Measurements from ENCODE around the gene GNB4. TPM values are rescaled to one million over a fixed set of nuclear protein-coding genes. Genes with fewer than 3 reads are reported as not detected.

The GNB4 gene
- total and polyA plus RNA-seq, 2 donors (not counting 3 experiments of a cell fraction or from before 2014, with no cell fraction given): 30.3 to 62.6 TPM

- Histone ChIP-seq H3K4me2 (ENCODE audit: insufficient read depth, low read length) (peak overlapping the region; percentile 98), H3K4me1 (ENCODE audit: control insufficient read depth, extremely low read depth, insufficient read depth, low read length) (peaks cover 29% of the 10 kb centered on the region), H3K9ac (replicated peaks; ENCODE audit: extremely low read depth, insufficient read depth, low read length) (peak overlapping the region; percentile 93), H2AFZ (ENCODE audit: low read depth, low read length) (peak overlapping the region; percentile 10), H3K27ac (ENCODE audit: insufficient read depth, low read depth, low read length) (peak overlapping the region; percentile 95), H3K79me2 (ENCODE audit: control insufficient read depth, insufficient read depth, low read length) (peaks cover 50% of the 10 kb centered on the region), H3K4me3 (replicated peaks in 1 of 3; ENCODE audit: insufficient read depth in 1 of 3, low read depth in 1 of 3, low read length in 3 of 3) (peak overlapping the region; percentile 43 to 93 (median 92)), H4K20me1 (replicated peaks; ENCODE audit: control insufficient read depth, extremely low read depth, insufficient read depth, low read length) (no peaks in the 10 kb centered on the region), H3K36me3 (ENCODE audit: control insufficient read depth in 2 of 2, extremely low read depth in 1 of 2, insufficient read depth in 2 of 2, low read length in 2 of 2) (peaks cover 0 to 2% of the 10 kb centered on the region in 2 experiments), H3K9me1 (replicated peaks; ENCODE audit: control insufficient read depth, extremely low read depth, insufficient read depth, low read length) (no peaks in the 10 kb centered on the region), H3K27me3 (ENCODE audit: control insufficient read depth in 2 of 2, insufficient read depth in 2 of 2, low read length in 2 of 2) (no peaks in the 10 kb centered on the region), H3K9me3 (replicated peaks; ENCODE audit: control insufficient read depth, insufficient read depth, low read length) (no peaks in the 10 kb centered on the region)
- ChIA-PET POLR2A (interaction anchor here (0.5 to 0.7 kb wide), 2 partner anchors 112 to 425 kb away, joined by 3 to 4 read pairs; partner anchors contain the start of gene ACTL6A), CTCF (interaction anchor here (1.0 to 2.5 kb wide), 6 partner anchors 11 to 111 kb away, joined by 3 to 8 read pairs (median 6); partner anchors contain the start of gene ACTL6A)
- BruUV-seq (replicated peaks): no TSS peak
- intact Hi-C loops (cut with micrococcal nuclease) (loop anchor here (1.0 to 5.0 kb wide), 8 partner anchors 22 to 304 kb away; partner anchors contain the start of genes ACTL6A, MFN1, MRPL47 and NDUFB5), dilution Hi-C loops (cut with MboI; ENCODE audit: extremely low pct_ligation_motif_present, low sequenced_read_pairs) (no loop called here)
- DNase-seq (ENCODE audit: low read depth, low spot score) (peak; percentile 51), FAIRE-seq (no peak)
- TF ChIP-seq EZH2 (IDR thresholded peaks at IDR 0.05; ENCODE audit: borderline replicate concordance, low read depth, low read length, severe bottlenecking): no peak
- no peak for TF ChIP-seq POLR2A (IDR thresholded peaks at IDR 0.05; ENCODE audit: low read depth, low read length)
- TF ChIP-seq GATA2 (IDR thresholded peaks at IDR 0.05; ENCODE audit: insufficient read depth, insufficient read length, low read depth, low read length): no peak
- TF ChIP-seq MAX (IDR thresholded peaks at IDR 0.05; ENCODE audit: insufficient read depth, insufficient read length): no peak
Measured at GRCh38 chr3:179450901-179451264, 387 bp downstream of the GNB4 start.

GRCh38 chr3:179450261-179450701 lies 989 bp downstream of the GNB4 start:
- no peak for TF ChIP-seq POLR2AphosphoS5 (IDR thresholded peaks at IDR 0.05; ENCODE audit: insufficient read depth, low read depth, low read length)
- peak; percentile 19 for TF ChIP-seq POLR2A (IDR thresholded peaks at IDR 0.05; ENCODE audit: low read depth, low read length)
- TF ChIP-seq JUN (IDR thresholded peaks at IDR 0.05; ENCODE audit: borderline replicate concordance, insufficient read depth, insufficient read length, low read depth): no peak
- CTCF ChIA-PET: interaction anchor here (1.9 to 2.5 kb wide), 2 partner anchors 11 to 12 kb away, joined by 7 to 8 read pairs; no protein-coding TSS in a partner anchor
- no peaks in the 10 kb centered on the region for H3K9me1 ChIP-seq (replicated peaks; ENCODE audit: control insufficient read depth, extremely low read depth, insufficient read depth, low read length)
- peak overlapping the region; percentile 43 to 93 (median 92) for H3K4me3 ChIP-seq (replicated peaks in 1 of 3; ENCODE audit: insufficient read depth in 1 of 3, low read depth in 1 of 3, low read length in 3 of 3)
- no peak overlapping the region for H2AFZ ChIP-seq (ENCODE audit: low read depth, low read length)
- dilution Hi-C loops (cut with MboI; ENCODE audit: extremely low pct_ligation_motif_present, low sequenced_read_pairs) (no loop called here), intact Hi-C loops (cut with micrococcal nuclease) (loop anchor here (2.0 to 5.0 kb wide), 3 partner anchors 103 to 303 kb away; partner anchors contain the start of genes MFN1, PIK3CA and ZNF639)
- no peaks in the 10 kb centered on the region for H3K9me3 ChIP-seq (replicated peaks; ENCODE audit: control insufficient read depth, insufficient read depth, low read length)
- FAIRE-seq: no peak
- POLR2A ChIA-PET: interaction anchor here (0.6 kb wide), 1 partner anchor 316 kb away, joined by 4 read pairs; no protein-coding TSS in a partner anchor
- H3K4me2 ChIP-seq (ENCODE audit: insufficient read depth, low read length): peak overlapping the region; percentile 98
- no peaks in the 10 kb centered on the region for H4K20me1 ChIP-seq (replicated peaks; ENCODE audit: control insufficient read depth, extremely low read depth, insufficient read depth, low read length)
- peaks cover 56% of the 10 kb centered on the region for H3K79me2 ChIP-seq (ENCODE audit: control insufficient read depth, insufficient read depth, low read length)
- peak overlapping the region; percentile 95 for H3K27ac ChIP-seq (ENCODE audit: insufficient read depth, low read depth, low read length)
- TSS peak; percentile 17 for BruUV-seq (replicated peaks)
- DNase-seq (ENCODE audit: low read depth, low spot score): peak; percentile 56
- H3K9ac ChIP-seq (replicated peaks; ENCODE audit: extremely low read depth, insufficient read depth, low read length): peak overlapping the region; percentile 93
- H3K4me1 ChIP-seq (ENCODE audit: control insufficient read depth, extremely low read depth, insufficient read depth, low read length): peaks cover 29% of the 10 kb centered on the region
- peaks cover 0 to 3% of the 10 kb centered on the region in 2 experiments for H3K36me3 ChIP-seq (ENCODE audit: control insufficient read depth in 2 of 2, extremely low read depth in 1 of 2, insufficient read depth in 2 of 2, low read length in 2 of 2)
- no peaks in the 10 kb centered on the region for H3K27me3 ChIP-seq (ENCODE audit: control insufficient read depth in 2 of 2, insufficient read depth in 2 of 2, low read length in 2 of 2)

Measured in endothelial cell of umbilical vein (primary cell).